HG03108 (cell line): ENCODE results near the gene ACVR2B.

Experiments used
- ATAC-seq: cut with Tn5 transposase; IDR thresholded peaks from one replicate; pipeline ENCODE4 v1.9.1; 2021; ENCODE audit warnings: moderate library complexity; ENCODE audit not compliant: unreplicated experiment

Gene ACVR2B

DNA sequence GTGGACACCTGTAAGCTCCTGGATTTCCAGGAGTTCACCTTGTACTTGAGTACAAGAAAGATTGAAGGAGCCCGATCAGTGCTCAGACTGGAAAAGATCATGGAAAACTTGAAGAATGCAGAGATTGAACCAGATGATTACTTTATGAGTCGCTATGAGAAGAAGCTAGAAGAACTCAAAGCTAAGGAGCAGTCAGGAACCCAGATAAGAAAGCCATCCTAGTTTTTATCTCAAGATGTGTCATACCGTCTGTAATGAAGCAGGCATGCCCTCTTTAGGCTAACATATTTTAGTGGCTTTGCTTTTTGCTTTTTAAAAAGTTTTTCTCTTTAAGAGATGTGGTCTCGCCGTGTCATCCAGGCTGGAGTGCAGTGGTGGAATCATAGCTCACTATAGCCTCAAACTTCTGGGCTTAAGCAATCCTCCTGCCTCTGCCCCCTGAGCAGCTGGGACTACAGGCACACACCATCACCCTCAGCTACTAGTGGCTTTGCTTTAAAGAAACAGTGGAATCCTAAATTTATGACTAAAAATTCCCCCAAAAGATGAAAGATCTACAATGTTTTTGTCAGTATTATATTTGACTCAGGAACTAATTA lies 70.5 kb downstream of the ACVR2B start:
- no peak for ATAC-seq

DNA sequence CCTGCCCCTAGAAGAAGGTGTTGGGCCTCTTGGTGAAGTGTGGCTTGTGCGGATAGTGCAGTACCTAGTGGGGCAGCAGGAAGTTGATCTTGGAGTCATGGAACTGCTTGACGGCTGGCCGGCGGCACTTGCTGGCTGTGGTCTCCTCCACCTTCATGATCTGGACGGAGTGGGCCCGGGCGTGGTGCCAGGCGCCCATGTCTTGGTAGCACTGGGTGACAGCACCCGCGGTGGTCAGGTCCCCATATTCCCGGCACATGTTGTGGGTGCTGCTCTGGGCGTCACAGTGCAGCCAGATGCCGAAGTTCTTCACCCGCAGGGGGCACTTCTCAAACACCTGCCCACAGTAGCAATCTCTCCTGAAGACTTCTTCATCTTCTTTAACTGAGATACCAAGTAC lies 73.1 kb downstream of the ACVR2B start:
- ATAC-seq: no peak

DNA sequence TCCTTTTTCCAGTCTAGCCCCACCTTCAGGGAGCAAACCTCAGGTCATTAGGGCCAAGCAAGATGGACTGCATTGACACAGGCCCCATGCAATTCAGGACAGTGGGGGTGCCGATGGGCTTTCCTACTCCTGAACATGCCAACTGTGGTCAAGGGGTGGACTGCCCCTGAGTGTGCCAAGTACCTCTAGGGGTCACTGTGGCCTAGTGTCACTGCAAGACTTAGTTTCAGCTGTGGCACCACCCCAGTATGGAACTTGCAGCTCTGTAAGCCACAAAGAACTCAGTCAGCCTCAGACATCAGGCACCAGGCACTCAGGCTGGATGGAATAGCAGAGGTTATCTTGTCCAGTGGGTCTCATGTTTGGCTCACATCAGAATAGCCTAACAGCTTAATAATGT lies 74.8 kb downstream of the ACVR2B start:
- ATAC-seq: no peak

DNA sequence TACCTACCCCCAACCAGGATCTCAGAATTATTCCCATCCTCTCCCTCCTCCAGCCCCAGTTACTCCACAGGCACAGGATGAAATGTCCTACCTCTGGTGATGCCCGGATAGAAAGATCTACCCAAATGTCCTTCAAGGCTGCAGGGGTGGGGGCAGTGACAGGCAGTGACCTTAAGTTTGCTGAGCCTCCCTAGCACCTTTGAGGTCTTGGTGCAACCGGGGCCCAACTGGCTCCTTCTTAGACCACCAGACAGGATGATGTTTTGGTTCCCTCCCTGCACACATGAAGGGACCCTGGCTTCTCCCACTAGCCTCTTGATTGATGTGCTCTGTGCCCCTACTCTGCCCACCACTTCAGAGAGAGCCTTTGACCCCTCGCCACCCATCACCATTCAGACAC lies 78.8 kb downstream of the ACVR2B start:
- ATAC-seq: no peak

DNA sequence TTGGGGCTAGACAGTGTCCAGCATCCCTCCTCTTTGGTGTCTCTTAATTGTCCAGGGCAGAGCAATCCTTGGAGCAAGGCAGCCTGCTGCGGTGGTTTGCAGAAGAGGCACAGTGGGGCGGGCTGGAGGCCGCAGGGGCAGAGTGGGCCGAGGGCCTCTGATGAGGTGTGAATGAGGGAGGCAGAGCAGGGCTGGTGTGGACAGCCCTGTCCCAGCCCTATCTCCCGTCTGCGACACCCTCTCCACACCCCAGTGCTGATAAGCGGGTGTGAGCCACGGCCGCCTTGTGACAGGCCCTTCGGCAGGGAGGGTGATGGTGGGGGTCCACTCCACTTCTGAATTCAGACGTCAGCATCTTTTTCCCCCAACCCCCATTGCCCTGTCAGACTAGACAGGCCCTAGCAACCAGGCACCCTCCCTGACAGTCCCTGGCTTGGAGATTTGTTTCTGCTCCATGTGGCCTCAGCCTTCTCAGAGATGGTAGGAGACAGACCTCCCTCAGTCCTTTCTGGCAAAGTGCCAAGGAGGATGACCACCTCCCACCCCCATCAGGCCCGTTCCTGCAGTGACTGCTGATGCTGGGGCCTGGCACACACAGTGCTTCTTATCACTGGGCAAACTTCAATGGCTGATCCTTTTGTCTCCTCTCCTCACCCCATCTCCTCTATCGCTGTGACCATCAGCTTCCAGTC lies 79.7 kb downstream of the ACVR2B start:
- ATAC-seq: no peak

DNA sequence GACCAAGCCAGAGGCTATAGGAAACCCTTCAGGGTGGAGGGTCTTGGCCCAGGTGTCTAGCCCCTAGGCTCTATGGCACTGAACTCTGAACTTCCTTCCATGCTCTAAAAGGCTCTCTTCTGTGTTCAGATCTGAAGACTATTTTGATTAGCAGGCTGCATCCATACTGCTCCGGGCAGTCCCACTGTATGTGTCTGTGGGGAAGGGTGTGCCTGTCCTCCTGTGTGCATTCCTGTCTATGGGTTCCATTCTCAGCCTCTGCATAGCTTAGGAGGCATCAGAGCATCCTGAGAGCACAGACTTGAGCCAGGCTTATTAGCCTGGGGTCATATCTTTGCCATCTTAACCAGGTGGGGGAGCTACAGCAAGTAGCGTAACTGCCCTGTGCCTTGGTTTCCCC lies 80.5 kb downstream of the ACVR2B start:
- no peak for ATAC-seq

DNA sequence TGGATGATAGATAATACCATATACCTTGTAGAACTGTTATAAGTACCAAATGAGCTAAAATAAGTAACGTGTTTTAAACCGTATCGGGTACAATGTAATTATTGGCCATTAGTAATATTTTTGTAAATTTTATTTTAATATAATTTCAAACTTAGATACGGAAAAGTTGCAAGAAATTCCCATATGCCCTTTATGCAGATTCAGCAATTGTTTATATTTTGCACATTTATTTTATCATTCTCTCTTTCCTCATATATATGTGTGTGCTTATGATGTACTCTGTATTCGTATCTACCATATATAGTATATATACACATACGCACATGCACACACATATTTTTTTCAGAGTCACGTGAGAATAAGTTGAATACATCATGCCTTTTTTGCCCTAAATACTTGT lies 80.9 kb downstream of the ACVR2B start:
- ATAC-seq: no peak

DNA sequence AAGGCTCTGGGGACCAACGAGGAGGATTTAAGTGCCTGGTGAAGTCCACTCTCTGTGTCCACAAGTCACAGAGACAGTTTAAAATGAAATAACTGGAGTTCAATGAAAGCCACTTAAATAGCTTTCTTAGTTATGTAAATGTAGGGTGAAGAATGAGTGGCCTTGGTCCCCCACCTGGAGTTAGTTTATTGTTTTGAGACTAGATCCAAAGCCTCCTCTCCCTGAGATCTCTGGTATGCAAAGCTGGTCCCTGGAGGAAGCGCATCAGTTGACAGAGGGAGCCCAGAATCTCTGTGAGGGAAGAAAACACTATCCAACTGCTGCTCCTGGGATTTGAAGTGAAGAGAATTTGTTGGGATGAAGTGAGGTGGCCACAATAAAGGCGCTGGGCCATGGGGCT lies 83.0 kb downstream of the ACVR2B start:
- ATAC-seq: no peak

DNA sequence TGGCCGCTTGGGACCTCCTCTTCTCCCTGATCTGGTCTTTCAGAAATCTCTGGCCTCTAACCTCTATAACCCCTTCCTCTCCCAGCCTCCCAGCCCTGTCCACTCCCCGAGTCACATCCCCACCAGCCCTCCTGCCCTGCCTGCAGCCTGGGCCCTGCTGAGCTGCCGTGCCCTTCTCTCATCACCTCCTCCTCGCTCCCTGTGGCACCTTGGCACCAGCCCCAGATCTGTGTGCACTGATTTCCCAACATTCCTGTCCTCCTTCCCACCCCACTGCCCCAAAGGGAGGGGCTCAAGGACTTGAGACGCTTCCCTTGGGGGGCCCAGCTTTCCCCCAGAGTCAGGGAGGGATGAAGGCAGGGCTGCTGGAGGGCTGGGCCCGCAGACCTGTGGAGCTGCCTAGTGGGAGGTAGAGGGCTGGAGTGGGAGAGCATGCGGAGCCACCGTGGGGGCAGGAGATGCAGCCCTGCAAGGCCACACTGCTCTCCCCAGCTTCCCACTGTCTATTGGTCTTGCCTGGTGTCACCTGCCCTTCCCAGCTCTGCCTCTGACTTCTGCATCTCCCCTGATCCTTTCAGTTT lies 85.2 kb downstream of the ACVR2B start:
- ATAC-seq: no peak

DNA sequence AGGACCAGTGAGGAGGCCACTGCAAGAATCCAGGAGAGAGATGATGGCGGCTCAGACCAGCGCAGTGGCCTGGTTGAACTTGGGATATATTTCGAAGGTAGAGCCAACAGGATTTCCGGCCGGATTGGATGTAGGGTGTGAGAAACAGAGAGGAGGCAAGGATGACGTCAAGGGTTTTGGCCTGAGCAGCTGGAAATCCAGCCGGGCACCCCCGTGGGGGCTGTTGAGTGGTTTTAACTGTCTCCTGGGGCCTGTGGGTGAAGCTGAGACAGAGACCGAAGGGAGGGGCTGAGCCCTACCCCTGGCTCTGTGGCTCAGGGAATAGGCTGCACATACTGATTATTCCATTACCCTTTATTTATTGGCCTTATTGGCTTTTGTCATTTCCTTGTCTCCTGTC lies 88.1 kb downstream of the ACVR2B start:
- ATAC-seq: no peak
